IMR-90 (cell line): ENCODE data around the gene FOCAD.

Experiments used
- CEBPB ChIP-seq: IDR thresholded peaks from 2 replicates; pipeline ENCODE4 v1.6.1; 2012; ENCODE audit warnings: low read depth, low read length, improper control_type of control experiment
- CHD1 ChIP-seq: IDR thresholded peaks from 2 replicates; pipeline ENCODE4 v1.6.1; 2012; ENCODE audit warnings: low read depth, low read length, improper control_type of control experiment
- FOS ChIP-seq: fragments of 150-350 bp; IDR thresholded peaks from 2 replicates; pipeline ENCODE4 v1.6.1; 2016; ENCODE audit warnings: low read depth, low read length
- MAFK ChIP-seq: IDR thresholded peaks from 2 replicates; pipeline ENCODE4 v1.6.1; 2012; ENCODE audit warnings: low read depth, low read length, improper control_type of control experiment
- POLR2A ChIP-seq: IDR thresholded peaks from 2 replicates; pipeline ENCODE4 v1.6.1; 2012; ENCODE audit warnings: mild to moderate bottlenecking, low read depth, low read length
- RAD21 ChIP-seq: IDR thresholded peaks from 2 replicates; pipeline ENCODE4 v1.6.1; 2012; ENCODE audit warnings: low read length, improper control_type of control experiment
- SMC3 ChIP-seq: fragments of 150-350 bp; IDR thresholded peaks from 2 replicates; pipeline ENCODE4 v1.6.1; 2016; ENCODE audit warnings: low read depth, mild to moderate bottlenecking, antibody characterized with exemption, low read length, moderate library complexity
- TF ChIP-seq, protein P1 (sequence below): conservative IDR thresholded peaks from 2 replicates; pipeline ENCODE4 v1.5.1; 2012; ENCODE audit warnings: mild to moderate bottlenecking, low read depth, low read length, improper control_type of control experiment
- TF ChIP-seq, protein P2 (sequence below): fragments of 150-350 bp; IDR thresholded peaks from 2 replicates; pipeline ENCODE4 v1.6.1; 2017; ENCODE audit warnings: mild to moderate bottlenecking, antibody characterized with exemption, low read length, low read depth

DNA sequence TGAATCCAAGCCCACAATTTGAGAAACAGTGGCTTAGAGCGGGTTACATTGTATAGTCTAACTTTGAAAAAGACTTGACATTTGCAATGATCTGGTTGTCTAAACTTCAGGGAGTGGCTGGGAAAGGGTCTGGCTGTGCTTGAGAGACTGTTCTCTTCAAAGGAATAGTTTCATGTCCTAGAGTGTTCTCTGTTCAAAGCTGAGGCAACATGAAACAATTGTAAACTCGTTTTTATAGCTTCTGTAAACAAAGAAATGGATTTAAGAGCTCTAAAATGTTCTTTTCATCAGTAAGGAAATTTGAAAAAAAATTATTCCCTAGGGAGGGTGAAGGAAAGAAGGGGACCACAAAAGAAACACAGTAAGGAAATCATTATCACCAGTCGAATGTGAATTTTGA, 41.6 kb downstream of the FOCAD start:
- TF ChIP-seq, protein P1, sequence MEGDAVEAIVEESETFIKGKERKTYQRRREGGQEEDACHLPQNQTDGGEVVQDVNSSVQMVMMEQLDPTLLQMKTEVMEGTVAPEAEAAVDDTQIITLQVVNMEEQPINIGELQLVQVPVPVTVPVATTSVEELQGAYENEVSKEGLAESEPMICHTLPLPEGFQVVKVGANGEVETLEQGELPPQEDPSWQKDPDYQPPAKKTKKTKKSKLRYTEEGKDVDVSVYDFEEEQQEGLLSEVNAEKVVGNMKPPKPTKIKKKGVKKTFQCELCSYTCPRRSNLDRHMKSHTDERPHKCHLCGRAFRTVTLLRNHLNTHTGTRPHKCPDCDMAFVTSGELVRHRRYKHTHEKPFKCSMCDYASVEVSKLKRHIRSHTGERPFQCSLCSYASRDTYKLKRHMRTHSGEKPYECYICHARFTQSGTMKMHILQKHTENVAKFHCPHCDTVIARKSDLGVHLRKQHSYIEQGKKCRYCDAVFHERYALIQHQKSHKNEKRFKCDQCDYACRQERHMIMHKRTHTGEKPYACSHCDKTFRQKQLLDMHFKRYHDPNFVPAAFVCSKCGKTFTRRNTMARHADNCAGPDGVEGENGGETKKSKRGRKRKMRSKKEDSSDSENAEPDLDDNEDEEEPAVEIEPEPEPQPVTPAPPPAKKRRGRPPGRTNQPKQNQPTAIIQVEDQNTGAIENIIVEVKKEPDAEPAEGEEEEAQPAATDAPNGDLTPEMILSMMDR = no peak
- TF ChIP-seq CHD1 (no peak), POLR2A (no peak), RAD21 (no peak), SMC3 (no peak), CEBPB (no peak), MAFK (no peak), FOS (no peak)
- TF ChIP-seq, protein P2, sequence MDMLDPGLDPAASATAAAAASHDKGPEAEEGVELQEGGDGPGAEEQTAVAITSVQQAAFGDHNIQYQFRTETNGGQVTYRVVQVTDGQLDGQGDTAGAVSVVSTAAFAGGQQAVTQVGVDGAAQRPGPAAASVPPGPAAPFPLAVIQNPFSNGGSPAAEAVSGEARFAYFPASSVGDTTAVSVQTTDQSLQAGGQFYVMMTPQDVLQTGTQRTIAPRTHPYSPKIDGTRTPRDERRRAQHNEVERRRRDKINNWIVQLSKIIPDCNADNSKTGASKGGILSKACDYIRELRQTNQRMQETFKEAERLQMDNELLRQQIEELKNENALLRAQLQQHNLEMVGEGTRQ = no peak
